K562 (cell line): ENCODE measurements around the gene DST. TPM values are rescaled to one million over a fixed set of nuclear protein-coding genes. Genes with fewer than 3 reads are reported as not detected.

Source experiments
- ATF7 ChIP-seq: fragments of 450-650 bp; IDR thresholded peaks from 2 replicates; pipeline ENCODE4 v1.7.1; 2014; ENCODE audit warnings: mild to moderate bottlenecking, moderate library complexity
- MGA ChIP-seq: fragments of 450-650 bp; IDR thresholded peaks from 2 replicates; pipeline ENCODE4 v1.6.1; 2016; ENCODE audit warnings: mild to moderate bottlenecking, moderate library complexity
- PHF8 ChIP-seq: fragments of 200-600 bp; sonication (generic); IDR thresholded peaks from 2 replicates; pipeline ENCODE4 v1.6.1; 2012; ENCODE audit warnings: mixed run types, mild to moderate bottlenecking, inconsistent platforms, low read length, moderate library complexity, borderline replicate concordance
- ZBTB1 ChIP-seq: sonication (generic); formaldehyde crosslinking; IDR thresholded peaks from 2 replicates; pipeline ENCODE4 v1.8.1; 2023; ENCODE audit warnings: missing genetic modification reagents, low read depth, mild to moderate bottlenecking, borderline replicate concordance
- polyA plus RNA-seq, 8 experiments: library from polyadenylated mRNA; depleted of rRNA in 4 of 8; stranded (reverse) in 5 of 8; unstranded in 3 of 8; fragments of >200 nt; fragmentation: Nextera tagmentation in 2 of 8; fragmentation: Illumina TruSeq in 1 of 8; extraction: Ambion mirVana in 2 of 8; extraction: Trizol in 1 of 8; gene quantifications; 2 replicates each; pipeline versions ENCODE4 v1.2.1 to v1.2.3, GENCODE V29; 2011 to 2014; ENCODE audit warnings: inconsistent platforms in 1 of 8, missing spikeins in 1 of 8
- total RNA-seq, 7 experiments: library from RNA; depleted of rRNA in 6 of 7; stranded (reverse); fragments of >200 nt in 6 of 7; fragmentation: Illumina TruSeq in 2 of 7; extraction: Trizol in 2 of 7; gene quantifications; 2 replicates each; pipeline versions ENCODE4 v1.2.1 to v1.2.3, GENCODE V29; 2011 to 2021; ENCODE audit warnings: low replicate concordance in 1 of 7

Gene DST
- total and polyA plus RNA-seq, 9 of the 15 experiments (the other 6 are each of a cell fraction or from before 2014, with no cell fraction given), result 5.2 to 21.9 (median 13.3) TPM

GRCh38 chr6:56689663-56690062, 47.0 kb upstream of the DST start (continued):
- no peak for TF ChIP-seq ZBTB1 (CRISPR knock-in tag)
- no peak for TF ChIP-seq MGA
- no peak for TF ChIP-seq ATF7
- no peak for TF ChIP-seq PHF8
